Naive thymus-derived CD4-positive, alpha-beta T cell (primary cell): ENCODE data around the gene SGSM2. TPM values are rescaled to one million over a fixed set of nuclear protein-coding genes. Genes with fewer than 3 reads are reported as not detected.

Experiments
- ATAC-seq: fragments of 150-1000 bp; cut with Tn5 transposase; 2 replicates; pipeline ENCODE4 v1.10.0; 2021; ENCODE audit warnings: mild to moderate bottlenecking, moderate library complexity
- CTCF ChIA-PET: fragments of 350-600 bp; sonication (Branson Sonifier 250); formaldehyde crosslinking; loops from one replicate; lab custom pipeline; 2021; ENCODE audit warnings: antibody characterized with exemption; lab: Charles Lee
- POLR2A ChIA-PET: fragments of 350-600 bp; sonication (Branson Sonifier 250); formaldehyde crosslinking; loops from one replicate; lab custom pipeline; 2021; ENCODE audit warnings: antibody characterized with exemption, inconsistent platforms; lab: Charles Lee
- DNase-seq, 9 donors: peaks; one replicate each; pipeline versions ENCODE4 v3.0.0 to v3.0.0-alpha.2; 2020 to 2022; ENCODE audit warnings: mixed read lengths in 1 of 9
- H3K27ac ChIP-seq: one replicate; pipeline ENCODE4 v1.7.0; 2013; ENCODE audit warnings: mild to moderate bottlenecking, low read depth, low read length, moderate library complexity
- H3K27me3 ChIP-seq, 2 donors: one replicate each; pipeline ENCODE4 v1.7.0; 2013; ENCODE audit warnings: low read length in 2 of 2, mild to moderate bottlenecking in 2 of 2, moderate library complexity in 2 of 2; ENCODE audit not compliant: control insufficient read depth in 2 of 2, insufficient read depth in 2 of 2
- H3K36me3 ChIP-seq, 3 experiments: 1 replicate in 2 of 3; 2 replicates in 1 of 3; pipeline ENCODE4 v1.7.0; 2013; ENCODE audit warnings: low read length in 3 of 3, mild to moderate bottlenecking in 3 of 3, moderate library complexity in 1 of 3; ENCODE audit not compliant: insufficient read depth in 3 of 3, control insufficient read depth in 2 of 3
- H3K4me1 ChIP-seq, 2 donors: one replicate each; pipeline ENCODE4 v1.7.0; 2013; ENCODE audit warnings: low read length in 2 of 2, mild to moderate bottlenecking in 2 of 2, moderate library complexity in 1 of 2; ENCODE audit not compliant: control insufficient read depth in 2 of 2, insufficient read depth in 2 of 2
- H3K4me3 ChIP-seq: 2 replicates; pipeline ENCODE4 v1.7.0; 2013; ENCODE audit warnings: mild to moderate bottlenecking, low read length
- H3K9me3 ChIP-seq, 3 experiments: 1 replicate in 2 of 3; 2 replicates in 1 of 3; pipeline ENCODE4 v1.7.0; 2013; ENCODE audit warnings: low read length in 3 of 3; ENCODE audit not compliant: control insufficient read depth in 2 of 3
- H3K27ac Mint-ChIP-seq, 9 donors: one replicate each; pipeline ENCODE4 v1.8.0; 2020 to 2022; ENCODE audit warnings: mixed read lengths in 9 of 9, mild to moderate bottlenecking in 8 of 9, moderate library complexity in 5 of 9, inconsistent platforms in 2 of 9
- H3K27me3 Mint-ChIP-seq, 5 donors: one replicate each; pipeline ENCODE4 v1.8.0; 2021 to 2022; ENCODE audit warnings: mixed read lengths in 5 of 5, mild to moderate bottlenecking in 1 of 5
- H3K36me3 Mint-ChIP-seq, 5 donors: one replicate each; pipeline ENCODE4 v1.8.0; 2020 to 2022; ENCODE audit warnings: mixed read lengths in 5 of 5, mild to moderate bottlenecking in 3 of 5, inconsistent platforms in 1 of 5
- H3K4me1 Mint-ChIP-seq, 7 donors: one replicate each; pipeline ENCODE4 v1.8.0; 2020 to 2022; ENCODE audit warnings: mixed read lengths in 7 of 7, mild to moderate bottlenecking in 3 of 7, inconsistent platforms in 1 of 7
- H3K4me3 Mint-ChIP-seq, 10 donors: one replicate each; pipeline ENCODE4 v1.8.0; 2020 to 2022; ENCODE audit warnings: mild to moderate bottlenecking in 10 of 10, mixed read lengths in 10 of 10, moderate library complexity in 6 of 10, inconsistent platforms in 2 of 10
- H3K9me3 Mint-ChIP-seq, 11 donors: one replicate each; pipeline ENCODE4 v1.8.0; 2020 to 2022; ENCODE audit warnings: mixed read lengths in 11 of 11, mild to moderate bottlenecking in 4 of 11, inconsistent platforms in 1 of 11, moderate library complexity in 1 of 11
- intact Hi-C, 2 donors: fragments of 100-400 bp; cut with micrococcal nuclease; formaldehyde crosslinking; loops; one replicate each; pipeline ENCODE4 v1.15.1; 2023
- polyA plus RNA-seq, 2 donors: library from polyadenylated mRNA; unstranded; fragments of 300-500 nt; fragmentation: Illumina TruSeq; gene quantifications; one replicate each; pipeline ENCODE4 v1.2.3, GENCODE V29; 2021
- total RNA-seq, 6 experiments: library from RNA in 5 of 6; stranded (reverse) in 5 of 6; gene quantifications; 1 replicate in 5 of 6; 2 replicates in 1 of 6; pipeline ENCODE4 v1.2.3 and lab custom pipeline; 2021 to 2026

Gene SGSM2
- total and polyA plus RNA-seq, 7 experiments from 2014 or later = 9.4 to 151 (median 118) TPM

DNA sequence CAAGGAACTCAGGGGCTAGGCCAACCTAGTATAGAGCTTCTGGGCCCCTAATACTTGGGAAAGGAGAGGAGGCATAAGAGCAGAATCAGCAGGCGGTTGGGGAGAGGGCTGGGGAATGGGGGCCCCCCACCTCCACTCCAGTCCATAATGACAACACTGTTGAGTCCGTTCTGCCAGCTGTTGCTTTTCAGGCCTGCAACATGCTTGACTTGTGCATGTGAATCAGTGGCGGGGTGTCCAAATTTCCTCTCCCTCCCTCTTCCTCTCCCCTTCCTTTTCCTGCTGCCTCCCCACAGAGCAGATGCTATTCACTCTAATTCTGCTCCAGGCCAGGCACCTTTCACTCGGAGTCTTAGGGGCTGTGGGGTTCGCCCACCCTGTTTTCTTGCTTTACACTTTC is 31.7 kb downstream of the SGSM2 start:
- H3K4me1 Mint-ChIP-seq = no peaks in the 10 kb centered on the region
- no peak for DNase-seq
- no peaks in the 10 kb centered on the region for H3K9me3 Mint-ChIP-seq
- H3K27me3 ChIP-seq = no peaks in the 10 kb centered on the region
- no peaks in the 10 kb centered on the region for H3K27me3 Mint-ChIP-seq
- CTCF ChIA-PET = interaction anchor here (0.9 to 1.1 kb wide), 2 partner anchors 13 to 47 kb away, joined by 3 read pairs; no protein-coding TSS in a partner anchor
- H3K27ac ChIP-seq = no peak overlapping the region
- intact Hi-C loops = no loop called here
- H3K36me3 ChIP-seq = peaks cover 0 to 90% (median 0%) of the 10 kb centered on the region in 3 experiments
- no peaks in the 10 kb centered on the region for H3K9me3 ChIP-seq
- no peaks in the 10 kb centered on the region for H3K4me1 ChIP-seq
- peaks cover 0 to 7% (median 0%) of the 10 kb centered on the region in 5 donors for H3K36me3 Mint-ChIP-seq
- H3K4me3 ChIP-seq = no peak overlapping the region
- no peak for ATAC-seq
- POLR2A ChIA-PET = no interaction called here
- no peak overlapping the region for H3K4me3 Mint-ChIP-seq
- H3K27ac Mint-ChIP-seq = no peak overlapping the region

DNA sequence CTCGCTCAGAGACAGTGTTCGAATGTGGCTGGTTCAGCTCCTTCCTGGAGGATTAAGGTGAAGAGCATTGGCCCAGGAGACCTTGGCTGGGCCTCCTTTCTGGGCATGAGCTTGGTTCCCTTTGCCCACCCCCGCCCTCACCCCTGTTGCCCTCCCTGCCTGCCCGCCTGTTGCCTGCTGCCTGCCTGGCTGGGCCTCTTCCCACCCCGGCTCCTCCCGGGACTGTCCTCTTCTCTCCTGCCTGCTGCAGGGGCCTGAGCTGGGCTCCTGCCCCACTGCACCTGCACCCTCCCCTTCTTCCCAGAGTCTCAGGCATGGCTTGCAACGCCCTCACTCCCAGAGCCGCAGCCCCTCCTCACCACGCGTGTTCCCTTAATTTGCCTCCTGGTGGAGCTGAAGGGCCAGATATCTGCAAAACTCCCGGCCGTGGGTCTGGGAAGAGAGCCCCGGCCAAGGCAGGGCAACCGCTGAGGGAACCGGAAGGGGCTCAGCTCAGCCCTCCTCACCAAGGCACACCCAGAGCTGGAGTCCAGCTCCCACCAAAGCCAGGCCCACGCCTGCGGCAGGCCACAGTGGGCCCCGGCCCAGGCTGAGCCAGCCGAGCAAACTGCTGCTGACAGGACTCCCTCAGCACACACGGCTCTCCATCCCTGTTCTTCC is 32.4 kb downstream of the SGSM2 start:
- peak in 1 of 9 donors; percentile 7 for DNase-seq
- Histone ChIP-seq H3K27me3 (no peaks in the 10 kb centered on the region), H3K36me3 (peaks cover 0 to 86% (median 0%) of the 10 kb centered on the region in 3 experiments), H3K4me1 (no peaks in the 10 kb centered on the region), H3K27ac (no peak overlapping the region), H3K9me3 (no peaks in the 10 kb centered on the region), H3K4me3 (no peak overlapping the region)
- Mint-ChIP-seq H3K36me3 (peaks cover 0 to 7% (median 0%) of the 10 kb centered on the region in 5 donors), H3K9me3 (no peaks in the 10 kb centered on the region), H3K27ac (no peak overlapping the region), H3K27me3 (no peaks in the 10 kb centered on the region), H3K4me1 (no peaks in the 10 kb centered on the region), H3K4me3 (no peak overlapping the region)
- ATAC-seq = no peak
- ChIA-PET CTCF (interaction anchor here (0.5 to 1.1 kb wide), 4 partner anchors 13 to 423 kb away, joined by 3 to 7 read pairs (median 3); no protein-coding TSS in a partner anchor), POLR2A (no interaction called here)
- intact Hi-C loops = no loop called here

DNA sequence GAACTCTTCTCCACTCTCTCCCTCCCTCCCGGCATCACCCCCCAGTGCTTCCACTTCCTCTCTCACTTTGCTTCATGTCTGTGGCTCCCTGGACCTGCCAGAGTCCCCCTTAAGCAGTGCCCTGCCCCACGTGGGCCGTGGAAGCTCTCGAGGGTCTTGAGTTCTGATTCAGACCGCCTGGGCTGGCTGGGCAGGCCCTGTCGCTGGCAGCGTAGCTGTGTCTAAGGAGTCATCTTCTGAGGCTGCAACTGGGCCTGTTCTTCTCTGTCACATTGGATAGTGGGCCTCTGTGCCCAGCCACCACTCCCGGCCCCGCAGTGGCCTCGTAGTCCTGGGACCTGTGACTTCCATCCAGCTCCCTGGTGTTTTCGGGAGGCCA is 32.9 kb downstream of the SGSM2 start:
- DNase-seq (peak in 1 of 9 donors; percentile 5), ATAC-seq (no peak)
- intact Hi-C loops = no loop called here
- Mint-ChIP-seq H3K9me3 (no peaks in the 10 kb centered on the region), H3K4me3 (no peak overlapping the region), H3K4me1 (no peaks in the 10 kb centered on the region), H3K36me3 (peaks cover 0 to 11% (median 0%) of the 10 kb centered on the region in 5 donors), H3K27ac (no peak overlapping the region), H3K27me3 (no peaks in the 10 kb centered on the region)
- Histone ChIP-seq H3K4me3 (no peak overlapping the region), H3K9me3 (no peaks in the 10 kb centered on the region), H3K27ac (no peak overlapping the region), H3K36me3 (peaks cover 0 to 86% (median 0%) of the 10 kb centered on the region in 3 experiments), H3K4me1 (no peaks in the 10 kb centered on the region), H3K27me3 (no peaks in the 10 kb centered on the region)
- POLR2A ChIA-PET = no interaction called here
- CTCF ChIA-PET = interaction anchor here (0.5 kb wide), 1 partner anchor 422 kb away, joined by 3 read pairs; no protein-coding TSS in a partner anchor

DNA sequence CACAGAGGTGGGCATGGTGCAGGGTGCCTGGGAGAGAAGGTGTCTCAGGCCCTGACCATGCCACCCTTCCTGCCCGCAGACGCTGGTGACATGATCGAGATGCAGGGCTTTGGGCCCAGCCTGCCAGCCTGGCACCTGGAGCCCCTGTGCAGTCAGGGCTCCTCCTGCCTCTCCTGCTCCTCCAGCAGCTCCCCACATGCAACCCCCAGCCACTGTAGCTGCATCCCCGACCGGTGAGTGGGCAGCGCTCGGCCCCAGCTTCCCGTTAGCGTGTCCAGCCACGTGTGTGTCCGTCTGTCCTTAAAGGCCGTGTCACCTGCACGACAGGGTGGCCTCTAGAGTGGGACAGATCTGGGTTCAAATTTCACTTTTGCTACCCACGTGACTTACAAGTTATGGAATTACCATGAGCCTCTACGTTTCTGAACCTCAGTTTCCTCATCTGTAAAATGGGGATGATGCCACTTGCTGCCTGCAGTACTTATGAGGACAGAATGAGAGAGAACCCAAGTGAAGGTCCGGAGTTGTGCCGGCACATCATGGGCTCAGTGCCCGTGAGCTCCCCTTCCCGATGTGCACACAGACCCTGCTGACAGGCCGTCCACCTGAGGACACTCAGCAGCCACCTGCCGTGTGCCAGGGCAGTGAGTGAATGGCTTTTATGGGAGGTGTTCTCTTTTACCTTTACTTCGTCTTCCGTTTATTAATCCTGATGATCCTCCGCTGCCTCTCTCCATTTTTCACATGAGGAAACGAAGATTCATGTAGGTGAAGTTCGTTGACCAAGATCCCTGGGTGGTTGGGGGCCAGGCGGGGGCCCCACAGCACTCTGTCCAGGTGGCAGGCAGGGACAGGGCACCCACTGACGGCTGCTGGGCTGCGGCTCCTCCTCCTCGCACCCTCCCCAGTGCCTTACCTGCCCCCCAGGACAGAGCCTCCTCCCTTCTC is 34.2 kb downstream of the SGSM2 start:
- H3K4me3 Mint-ChIP-seq = no peak overlapping the region
- H3K27me3 Mint-ChIP-seq = no peaks in the 10 kb centered on the region
- no peaks in the 10 kb centered on the region for H3K4me1 Mint-ChIP-seq
- intact Hi-C loops = no loop called here
- ATAC-seq (no peak), DNase-seq (peak in 1 of 9 donors; percentile 5)
- peaks cover 0 to 17% (median 0%) of the 10 kb centered on the region in 5 donors for H3K36me3 Mint-ChIP-seq
- Histone ChIP-seq H3K4me3 (no peak overlapping the region), H3K27me3 (no peaks in the 10 kb centered on the region), H3K4me1 (no peaks in the 10 kb centered on the region), H3K36me3 (peaks cover 0 to 88% (median 0%) of the 10 kb centered on the region in 3 experiments), H3K9me3 (no peaks in the 10 kb centered on the region), H3K27ac (no peak overlapping the region)
- no peak overlapping the region for H3K27ac Mint-ChIP-seq
- H3K9me3 Mint-ChIP-seq = no peaks in the 10 kb centered on the region
- CTCF ChIA-PET = no interaction called here
- POLR2A ChIA-PET = no interaction called here

DNA sequence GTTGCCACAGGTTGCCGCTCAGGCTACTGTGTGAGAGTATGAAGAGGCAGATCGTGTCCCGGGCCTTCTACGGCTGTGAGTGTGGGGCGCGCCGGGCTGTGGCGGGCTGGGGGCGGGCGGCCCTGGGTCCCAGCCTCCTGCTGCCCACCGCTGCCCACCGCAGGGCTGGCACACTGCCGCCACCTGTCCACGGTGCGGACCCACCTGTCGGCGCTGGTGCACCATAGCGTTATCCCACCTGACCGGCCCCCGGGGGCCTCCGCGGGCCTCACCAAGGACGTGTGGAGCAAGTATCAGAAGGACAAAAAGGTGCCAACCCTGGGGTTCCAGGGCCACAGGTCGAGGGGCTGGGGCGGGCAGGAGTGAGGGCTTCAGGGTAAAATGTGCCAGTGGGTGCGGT is 34.9 kb downstream of the SGSM2 start:
- H3K27ac Mint-ChIP-seq = no peak overlapping the region
- CTCF ChIA-PET = interaction anchor here (2.0 kb wide), 1 partner anchor 10 kb away, joined by 5 read pairs; no protein-coding TSS in a partner anchor
- POLR2A ChIA-PET = no interaction called here
- intact Hi-C loops = no loop called here
- H3K36me3 ChIP-seq = peaks cover 0 to 87% (median 0%) of the 10 kb centered on the region in 3 experiments
- no peak overlapping the region for H3K4me3 Mint-ChIP-seq
- no peaks in the 10 kb centered on the region for H3K4me1 ChIP-seq
- H3K27ac ChIP-seq = no peak overlapping the region
- H3K4me3 ChIP-seq = no peak overlapping the region
- peaks cover 0 to 18% (median 0%) of the 10 kb centered on the region in 5 donors for H3K36me3 Mint-ChIP-seq
- H3K9me3 ChIP-seq = no peaks in the 10 kb centered on the region
- ATAC-seq (no peak), DNase-seq (no peak)
- no peaks in the 10 kb centered on the region for H3K4me1 Mint-ChIP-seq
- H3K9me3 Mint-ChIP-seq = no peaks in the 10 kb centered on the region
- H3K27me3 ChIP-seq = no peaks in the 10 kb centered on the region
- no peaks in the 10 kb centered on the region for H3K27me3 Mint-ChIP-seq

DNA sequence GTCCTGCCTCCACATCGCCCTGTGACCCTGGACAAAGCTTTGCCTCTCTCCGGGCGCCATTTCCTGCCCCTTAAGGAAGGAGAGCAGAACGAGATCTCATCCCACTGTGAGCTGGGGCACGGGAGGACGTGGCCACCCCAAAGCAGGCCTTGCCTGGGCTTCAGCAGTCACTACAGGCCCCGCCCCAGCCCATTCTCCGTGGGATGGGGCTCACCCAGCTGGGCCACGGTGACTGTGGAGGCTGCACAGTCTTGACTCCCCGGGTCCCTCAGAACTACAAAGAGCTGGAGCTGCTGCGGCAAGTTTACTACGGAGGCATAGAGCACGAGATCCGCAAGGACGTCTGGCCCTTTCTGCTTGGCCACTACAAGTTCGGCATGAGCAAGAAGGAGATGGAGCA is 35.4 kb downstream of the SGSM2 start:
- peaks cover 0 to 18% (median 0%) of the 10 kb centered on the region in 5 donors for H3K36me3 Mint-ChIP-seq
- no peaks in the 10 kb centered on the region for H3K27me3 Mint-ChIP-seq
- Histone ChIP-seq H3K27ac (no peak overlapping the region), H3K36me3 (peaks cover 0 to 88% (median 0%) of the 10 kb centered on the region in 3 experiments), H3K4me1 (no peaks in the 10 kb centered on the region), H3K9me3 (no peaks in the 10 kb centered on the region), H3K4me3 (no peak overlapping the region), H3K27me3 (no peaks in the 10 kb centered on the region)
- no peak overlapping the region for H3K27ac Mint-ChIP-seq
- DNase-seq = no peak
- H3K4me3 Mint-ChIP-seq = no peak overlapping the region
- H3K4me1 Mint-ChIP-seq = no peaks in the 10 kb centered on the region
- ChIA-PET POLR2A (no interaction called here), CTCF (interaction anchor here (2.0 kb wide), 1 partner anchor 10 kb away, joined by 5 read pairs; no protein-coding TSS in a partner anchor)
- no peaks in the 10 kb centered on the region for H3K9me3 Mint-ChIP-seq
- ATAC-seq = no peak
- intact Hi-C loops = no loop called here
